GM18517 (cell line): ENCODE results near the gene CCDC82.

ENCODE experiments used
- ATAC-seq: cut with Tn5 transposase; IDR thresholded peaks from one replicate; pipeline ENCODE4 v1.9.1; 2021; ENCODE audit warnings: mild to moderate bottlenecking, moderate library complexity; ENCODE audit not compliant: unreplicated experiment

Gene CCDC82

DNA sequence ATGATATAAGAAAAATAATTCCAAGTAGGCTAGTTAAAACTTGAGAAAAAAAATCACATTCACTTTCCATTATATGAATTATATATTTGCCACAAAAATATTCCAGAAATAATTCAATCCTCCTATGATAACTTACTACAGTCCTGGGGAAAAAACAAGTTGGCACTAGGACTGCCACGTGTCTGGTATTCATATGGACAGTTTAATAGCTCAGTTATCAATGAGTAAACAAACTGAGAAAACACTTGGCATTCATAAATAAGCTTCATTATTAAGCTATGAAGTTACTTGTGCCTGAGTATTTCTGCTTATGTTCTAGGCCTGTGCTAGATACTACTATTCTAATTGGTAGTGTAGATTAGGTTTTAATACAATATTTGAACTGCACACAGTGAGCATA lies 24.2 kb downstream of the CCDC82 start:
- ATAC-seq, result no peak

GRCh38 chr11:96361778-96362177 lies 27.9 kb downstream of the CCDC82 start:
- no peak for ATAC-seq

DNA sequence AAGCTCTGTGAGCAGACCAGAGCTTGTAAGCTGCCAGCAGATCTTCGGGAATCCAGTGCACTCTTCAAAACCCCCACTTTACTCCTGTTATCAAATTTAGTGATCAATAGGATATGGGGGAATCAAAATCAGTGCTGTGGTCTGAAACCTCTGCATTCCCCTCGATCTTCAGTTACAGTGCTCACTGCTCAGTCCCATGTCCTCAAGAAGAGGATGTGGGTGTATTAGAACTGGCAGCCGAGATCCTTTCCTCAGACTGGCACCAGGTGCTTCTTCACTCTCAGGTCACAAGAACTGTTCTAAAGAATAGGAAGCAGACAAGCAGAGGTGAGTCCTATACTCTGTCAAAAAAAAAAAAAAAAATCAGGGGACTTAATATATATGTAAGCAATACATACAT lies 31.4 kb downstream of the CCDC82 start:
- ATAC-seq, result no peak

DNA sequence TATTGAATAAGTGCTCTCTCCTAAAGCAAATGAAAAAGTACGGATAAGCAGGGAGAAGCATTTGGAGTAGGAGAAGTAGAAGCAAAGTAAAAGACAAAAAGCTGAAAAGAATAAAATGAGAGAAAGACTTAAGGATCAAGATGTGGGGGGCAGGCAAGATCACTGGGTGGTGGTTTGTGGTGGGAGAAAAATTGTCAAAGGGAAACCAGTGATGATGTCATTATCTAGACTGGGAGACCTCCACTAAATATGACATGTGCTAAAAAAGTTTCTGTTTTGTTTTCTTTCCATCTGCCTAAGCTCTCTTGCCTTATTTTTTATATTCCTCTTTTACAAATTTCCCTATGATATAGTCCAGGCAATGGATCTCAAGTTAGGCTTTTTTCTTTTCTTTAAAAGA lies 31.9 kb downstream of the CCDC82 start:
- ATAC-seq, result peak; percentile 53

GRCh38 chr11:96356848-96357247 lies 32.9 kb downstream of the CCDC82 start:
- no peak for ATAC-seq

GRCh38 chr11:96342961-96343711 lies 46.6 kb downstream of the CCDC82 start, which contains the start of gene MAML2:
MAML2 (minus strand) TSS chr11:96343195; CDS start chr11:96341895, 1,300 bp downstream.
- peak; percentile 78 for ATAC-seq

- ATAC-seq, result no peak
These were observed 47.4 kb downstream of the CCDC82 start for GRCh38 chr11:96342014-96342960.

DNA sequence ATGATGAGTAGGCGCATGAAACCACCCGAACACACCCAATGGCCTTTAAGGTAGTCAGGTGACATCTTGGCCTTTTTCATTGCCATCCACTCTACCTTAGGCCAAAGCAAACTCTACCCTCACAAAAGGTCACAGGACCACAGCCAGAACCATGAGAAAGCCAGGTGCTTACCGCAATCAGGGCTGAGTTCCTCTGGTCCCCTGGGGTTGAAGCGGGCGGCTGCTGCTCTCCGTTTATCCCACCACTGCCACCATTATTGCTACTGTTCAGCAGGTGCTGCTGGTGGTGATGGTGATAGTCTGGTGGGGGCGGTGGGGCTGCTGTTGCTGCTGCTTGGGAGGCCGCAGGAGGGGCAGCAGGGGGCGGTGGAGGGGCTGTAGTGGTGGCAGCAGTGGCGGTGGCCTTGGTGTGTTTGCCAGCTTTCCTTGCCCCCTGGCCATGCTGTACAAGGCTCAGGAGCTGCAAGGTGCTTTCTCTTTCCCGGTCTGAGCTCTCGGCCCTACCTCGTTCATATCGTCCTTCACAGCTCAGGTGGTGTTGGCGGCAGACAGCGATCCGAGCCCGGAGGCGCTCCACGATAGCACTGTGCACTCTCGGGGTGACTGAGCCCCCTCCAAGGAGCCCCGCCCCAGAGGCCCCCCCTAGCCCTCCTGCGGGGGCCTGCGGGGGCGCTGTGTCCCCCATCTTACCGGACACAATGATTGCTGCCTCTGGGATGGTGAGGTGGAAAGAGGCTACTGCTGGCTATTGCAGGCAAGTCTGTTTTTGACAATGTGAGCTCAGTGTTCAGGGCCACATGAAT lies 48.3 kb downstream of the CCDC82 start:
- peak; percentile 30 for ATAC-seq

GRCh38 chr11:96340555-96340885 lies 49.2 kb downstream of the CCDC82 start:
- no peak for ATAC-seq

DNA sequence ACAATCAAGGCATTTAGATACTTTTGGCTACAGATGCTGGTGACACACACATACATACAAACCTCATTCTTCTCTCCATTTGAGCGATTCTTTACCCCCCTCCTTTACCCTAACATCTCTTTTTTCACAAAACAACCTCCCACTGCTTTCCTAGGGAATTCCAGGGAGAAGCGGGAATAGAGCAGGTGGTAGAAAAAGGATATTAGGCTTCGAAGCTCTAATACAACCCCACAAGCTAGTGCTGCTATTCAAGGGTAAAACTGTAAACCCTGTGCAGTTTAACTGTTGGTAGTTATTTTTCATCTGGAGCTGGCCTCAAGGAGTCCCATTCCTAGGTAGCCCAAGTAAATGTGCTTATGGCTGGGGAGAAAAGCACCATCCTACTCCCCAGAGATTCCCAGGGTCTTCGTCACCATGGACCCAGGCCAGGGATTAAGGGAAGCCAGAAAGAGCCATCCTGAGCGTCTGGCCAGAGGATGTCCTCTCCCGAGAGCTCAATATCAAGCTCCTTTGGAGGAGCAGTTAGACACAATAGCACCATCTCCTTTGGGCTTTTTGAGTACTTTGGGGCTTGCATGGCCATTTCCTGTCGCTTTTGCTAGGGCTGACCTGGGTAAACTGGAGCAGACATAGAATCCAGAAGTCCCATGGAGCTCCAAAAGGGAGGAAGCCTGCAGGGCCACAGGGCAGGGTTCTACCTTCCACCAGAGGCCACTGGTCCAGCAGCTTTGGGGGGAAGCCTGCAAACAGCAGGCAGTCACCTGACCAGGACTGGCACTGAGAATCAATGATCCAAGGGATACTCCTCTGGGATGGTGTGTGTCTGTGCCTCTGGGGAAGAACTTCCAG lies 49.8 kb downstream of the CCDC82 start:
- ATAC-seq, result no peak

DNA sequence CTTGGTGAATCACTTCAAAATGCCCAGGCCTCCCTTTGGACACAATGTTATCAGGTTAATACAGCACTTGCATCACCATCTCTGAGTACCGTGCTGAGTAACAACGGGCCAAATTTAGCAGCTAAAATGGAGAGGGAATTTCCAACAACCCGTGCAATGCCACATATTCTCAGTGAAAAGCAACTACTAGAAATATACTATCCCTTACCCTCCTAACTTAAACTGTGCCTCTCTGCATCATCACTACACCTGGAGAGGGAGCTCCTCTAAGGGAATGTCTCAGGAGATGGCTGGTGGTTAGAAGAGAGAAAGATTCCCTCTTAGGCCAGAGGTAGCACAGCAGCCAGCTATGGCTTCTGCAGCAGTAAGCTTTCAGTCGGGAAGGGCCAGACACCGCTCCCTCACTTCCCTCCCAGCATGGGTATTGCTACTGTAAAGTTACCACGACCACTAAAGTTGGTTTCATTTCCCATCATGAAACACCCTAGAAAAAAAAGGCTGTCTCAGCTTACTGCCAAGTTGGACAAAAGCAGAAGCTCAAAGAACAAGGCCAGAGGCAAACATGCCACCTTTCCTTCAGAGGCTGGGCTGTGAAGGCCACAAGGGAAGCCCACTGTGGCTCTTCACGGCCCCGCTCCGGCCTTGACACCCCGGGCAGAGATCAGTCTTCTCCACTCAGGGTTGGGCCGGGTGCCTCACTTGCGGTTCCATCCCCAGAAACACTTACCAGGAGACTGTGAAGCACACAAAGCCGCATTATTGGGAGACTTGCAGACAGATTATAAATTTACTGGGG lies 50.6 kb downstream of the CCDC82 start:
- ATAC-seq, result peak; percentile 50

- ATAC-seq, result peak; percentile 33
These were observed 51.9 kb downstream of the CCDC82 start for GRCh38 chr11:96337541-96338431.

GRCh38 chr11:96335388-96335787 lies 54.3 kb downstream of the CCDC82 start:
- no peak for ATAC-seq

GRCh38 chr11:96334219-96334618 lies 55.5 kb downstream of the CCDC82 start:
- no peak for ATAC-seq

- no peak for ATAC-seq
These were observed 56.5 kb downstream of the CCDC82 start for GRCh38 chr11:96333191-96333719.

GRCh38 chr11:96332126-96332771 lies 57.5 kb downstream of the CCDC82 start:
- ATAC-seq, result no peak

- ATAC-seq, result no peak
These were observed 58.0 kb downstream of the CCDC82 start for GRCh38 chr11:96331699-96332116.

GRCh38 chr11:96330511-96330859 lies 59.2 kb downstream of the CCDC82 start:
- no peak for ATAC-seq
